ENCODE data around the gene DPYSL5. TPM values are rescaled to one million over a fixed set of nuclear protein-coding genes. Genes with fewer than 3 reads are reported as not detected.
A peak's percentile ranks its signal among the peaks of the same experiment; 100 is the strongest.

DPYSL5 gene
- under 0.01 and 0.63 TPM in 2 replicates for total RNA-seq

- TF ChIP-seq CTCF (conservative IDR thresholded peaks at IDR 0.05; ENCODE audit: low read depth, low read length): no peak
- H3K4me3 ChIP-seq (ENCODE audit: low read depth, low read length): no peak within 1 kb of the TSS
- no peak for DNase-seq (ENCODE audit: low read depth)
Measured at GRCh38 chr2:26847655-26848335, at the start of gene DPYSL5. DPYSL5 (plus strand) TSS chr2:26848132; CDS start chr2:26898500, 50,368 bp downstream.

- DNase-seq (ENCODE audit: low read depth): no peak
- no peak overlapping the region for H3K4me3 ChIP-seq (ENCODE audit: low read depth, low read length)
- TF ChIP-seq CTCF (conservative IDR thresholded peaks at IDR 0.05; ENCODE audit: low read depth, low read length): no peak
Measured at GRCh38 chr2:26801328-26801727, 46.6 kb upstream of the DPYSL5 start.

- TF ChIP-seq CTCF (conservative IDR thresholded peaks at IDR 0.05; ENCODE audit: low read depth, low read length): no peak
- DNase-seq (ENCODE audit: low read depth): no peak
Measured at GRCh38 chr2:26801796-26802195, 46.1 kb upstream of the DPYSL5 start.

GRCh38 chr2:26805241-26805676 lies 42.7 kb upstream of the DPYSL5 start:
- no peak overlapping the region for H3K4me3 ChIP-seq (ENCODE audit: low read depth, low read length)
- TF ChIP-seq CTCF (conservative IDR thresholded peaks at IDR 0.05; ENCODE audit: low read depth, low read length): no peak
- peak; percentile 66 for DNase-seq (ENCODE audit: low read depth)

More at GRCh38 chr2:26801796-26802195, 46.1 kb upstream of the DPYSL5 start:
- H3K4me3 ChIP-seq (ENCODE audit: low read depth, low read length): no peak overlapping the region

GRCh38 chr2:26807788-26808460 lies 40.0 kb upstream of the DPYSL5 start:
- TF ChIP-seq CTCF (conservative IDR thresholded peaks at IDR 0.05; ENCODE audit: low read depth, low read length): no peak
- DNase-seq (ENCODE audit: low read depth): no peak
- no peak overlapping the region for H3K4me3 ChIP-seq (ENCODE audit: low read depth, low read length)

GRCh38 chr2:26809211-26809610 lies 38.7 kb upstream of the DPYSL5 start:
- TF ChIP-seq CTCF (conservative IDR thresholded peaks at IDR 0.05; ENCODE audit: low read depth, low read length): no peak
- H3K4me3 ChIP-seq (ENCODE audit: low read depth, low read length): no peak overlapping the region
- DNase-seq (ENCODE audit: low read depth): no peak
